HG03066 (cell line): Measurements from ENCODE around the gene PDE6B.

Source experiments
- ATAC-seq: cut with Tn5 transposase; IDR thresholded peaks from one replicate; pipeline ENCODE4 v1.9.1; 2021; ENCODE audit warnings: low read depth; ENCODE audit not compliant: unreplicated experiment

The PDE6B gene

GRCh38 chr4:654871-655463 lies 29.6 kb downstream of the PDE6B start:
- ATAC-seq, result no peak

DNA sequence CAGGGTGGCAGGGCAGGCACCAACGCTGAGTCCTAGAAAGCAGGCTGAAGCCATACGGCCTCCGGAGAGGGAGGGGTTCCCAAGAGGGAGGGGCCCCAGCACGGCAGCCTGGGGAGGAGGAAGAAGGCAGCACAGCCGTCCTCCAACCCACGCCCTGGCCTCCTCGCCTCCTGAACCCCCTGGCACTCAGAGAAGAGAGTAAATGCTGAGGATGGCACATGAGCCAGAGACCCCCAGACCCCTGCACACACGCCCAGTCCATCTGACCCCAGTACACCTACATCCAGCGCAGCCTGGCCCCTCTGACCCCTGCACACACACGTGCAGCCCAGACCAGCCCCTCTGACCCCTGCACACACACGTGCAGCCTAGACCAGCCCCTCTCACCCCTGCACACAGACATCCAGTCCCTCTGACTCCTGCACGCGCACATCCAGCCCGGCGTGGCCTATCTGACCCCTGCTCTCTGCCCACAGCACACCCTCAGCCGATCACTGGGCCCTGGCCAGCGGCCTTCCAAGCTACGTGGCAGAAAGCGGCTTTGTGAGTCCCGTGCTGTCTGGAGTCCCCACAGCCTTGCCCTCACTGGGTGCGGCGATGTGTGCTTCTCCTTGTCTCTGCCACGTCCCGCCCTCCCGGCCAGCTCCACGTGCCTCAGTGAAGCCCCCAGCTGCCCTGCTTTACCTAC lies 30.2 kb downstream of the PDE6B start:
- no peak for ATAC-seq

DNA sequence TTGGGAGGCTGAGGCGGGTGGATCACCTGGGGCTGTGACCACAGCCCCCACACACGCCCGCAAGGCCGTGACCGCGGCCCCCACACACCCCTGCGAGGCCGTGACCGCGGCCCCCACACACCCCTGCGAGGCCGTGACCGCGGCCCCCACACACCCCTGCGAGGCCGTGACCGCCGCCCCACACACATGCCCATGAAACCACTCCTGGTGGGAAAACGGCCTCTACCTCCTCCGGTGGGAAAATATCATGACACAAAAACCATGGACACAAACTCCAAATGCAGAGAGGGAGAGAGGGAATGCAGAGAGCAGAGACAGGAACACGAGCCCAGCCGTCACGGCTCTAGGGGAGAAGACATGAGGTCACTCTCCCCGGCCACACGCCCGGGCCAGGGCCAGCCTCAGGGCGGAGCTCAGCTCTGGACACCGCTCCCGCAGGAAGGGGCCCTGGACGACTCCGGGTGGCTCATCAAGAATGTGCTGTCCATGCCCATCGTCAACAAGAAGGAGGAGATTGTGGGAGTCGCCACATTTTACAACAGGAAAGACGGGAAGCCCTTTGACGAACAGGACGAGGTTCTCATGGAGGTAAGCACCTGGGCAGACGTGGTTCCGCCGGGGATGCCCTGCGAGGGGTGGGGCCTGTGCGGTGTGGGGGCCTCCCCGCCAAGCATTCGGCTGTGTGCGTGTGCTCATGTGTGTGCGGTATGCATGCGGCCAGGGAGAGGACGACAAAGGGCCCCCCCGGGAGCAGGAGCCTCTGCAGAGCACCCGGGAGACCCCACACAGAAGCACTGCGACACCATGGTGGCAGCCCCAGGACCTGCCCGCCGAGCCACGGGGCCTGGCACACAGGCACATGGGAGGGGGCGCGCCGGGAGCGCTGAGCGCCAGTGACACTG lies 31.3 kb downstream of the PDE6B start:
- ATAC-seq, result no peak

- no peak for ATAC-seq
Measured at GRCh38 chr4:657338-657833, 32.0 kb downstream of the PDE6B start.

DNA sequence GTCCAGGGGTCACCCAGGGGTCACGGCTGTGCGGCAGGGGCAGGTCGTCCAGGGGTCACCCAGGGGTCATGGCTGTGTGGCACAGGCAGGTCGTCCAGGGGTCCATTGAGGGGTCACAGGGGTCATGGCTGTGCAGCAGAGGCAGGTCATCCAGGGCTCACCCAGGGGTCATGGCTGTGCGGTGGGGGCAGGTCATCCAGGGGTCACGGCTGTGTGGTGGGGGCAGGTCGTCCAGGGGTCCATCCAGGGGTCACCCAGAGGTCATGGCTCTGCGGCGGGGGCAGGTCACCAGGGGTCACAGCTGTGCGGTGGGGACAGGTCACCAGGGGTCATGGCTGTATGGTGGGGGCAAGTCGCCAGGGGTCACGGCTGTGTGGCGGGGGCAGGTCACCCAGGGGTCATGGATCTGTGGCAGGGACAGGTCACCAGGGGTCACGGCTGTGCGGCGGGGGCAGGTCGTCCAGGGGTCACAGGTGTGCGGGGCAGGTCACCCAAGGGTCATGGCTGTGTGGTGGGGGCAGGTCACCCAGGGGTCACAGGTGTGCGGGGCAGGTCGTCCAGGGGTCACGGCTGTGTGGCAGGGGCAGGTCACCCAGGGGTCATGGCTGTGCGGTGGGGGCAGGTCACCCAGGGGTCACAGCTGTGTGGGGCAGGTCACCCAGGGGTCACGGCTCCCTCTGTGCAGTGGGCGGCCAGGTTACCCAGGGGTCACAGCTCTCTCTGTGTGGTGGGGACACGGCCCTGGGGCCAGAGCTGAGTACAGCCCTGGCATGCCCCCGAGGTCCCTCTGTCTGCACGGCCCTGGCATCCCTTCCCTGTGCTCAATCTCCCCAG lies 32.7 kb downstream of the PDE6B start:
- ATAC-seq, result no peak

DNA sequence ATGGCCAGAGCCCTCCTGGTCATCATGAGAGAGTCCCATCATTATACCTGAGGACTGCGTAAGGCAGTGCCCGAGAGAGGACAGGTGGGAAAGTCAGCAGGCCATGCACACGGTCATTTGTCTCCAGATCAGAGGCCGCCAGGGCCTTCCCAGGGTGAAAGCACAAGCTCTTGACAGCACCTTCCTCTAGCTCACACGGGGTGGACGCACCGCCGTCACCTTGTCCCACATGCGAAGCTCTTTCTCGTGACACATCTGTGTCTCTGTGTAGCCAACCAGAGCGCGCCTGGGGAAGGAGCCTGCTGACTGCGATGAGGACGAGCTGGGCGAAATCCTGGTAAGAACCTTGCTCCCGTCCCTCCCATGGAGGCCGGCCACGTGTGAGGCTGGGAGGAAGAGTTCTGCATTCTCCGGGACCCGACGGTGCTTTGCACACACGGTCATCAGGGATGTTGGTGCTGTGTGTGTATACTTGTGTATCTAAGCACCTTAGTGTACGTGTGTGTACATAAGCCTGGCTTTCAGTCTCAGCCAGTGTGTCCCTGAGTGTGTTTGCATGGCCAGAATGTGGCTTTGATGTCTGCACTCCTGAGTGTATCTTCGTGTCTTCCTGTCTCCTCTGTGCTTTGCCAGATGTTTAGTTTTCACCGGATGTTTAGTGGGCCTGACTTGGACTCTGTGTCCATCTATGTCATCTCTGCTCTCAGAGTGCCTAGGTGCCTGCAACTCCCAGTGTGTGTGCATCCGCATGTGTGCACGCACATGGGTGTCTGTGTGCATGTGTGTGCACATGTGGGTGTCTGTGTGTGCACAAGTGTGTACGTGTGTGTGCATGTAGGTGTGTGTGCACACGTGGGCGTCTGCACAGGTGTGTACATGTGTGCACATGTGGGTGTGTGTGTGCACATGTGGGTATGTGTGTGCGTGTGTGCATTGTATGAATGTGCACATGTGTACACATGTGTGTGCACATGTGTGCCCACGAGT lies 33.6 kb downstream of the PDE6B start:
- no peak for ATAC-seq

DNA sequence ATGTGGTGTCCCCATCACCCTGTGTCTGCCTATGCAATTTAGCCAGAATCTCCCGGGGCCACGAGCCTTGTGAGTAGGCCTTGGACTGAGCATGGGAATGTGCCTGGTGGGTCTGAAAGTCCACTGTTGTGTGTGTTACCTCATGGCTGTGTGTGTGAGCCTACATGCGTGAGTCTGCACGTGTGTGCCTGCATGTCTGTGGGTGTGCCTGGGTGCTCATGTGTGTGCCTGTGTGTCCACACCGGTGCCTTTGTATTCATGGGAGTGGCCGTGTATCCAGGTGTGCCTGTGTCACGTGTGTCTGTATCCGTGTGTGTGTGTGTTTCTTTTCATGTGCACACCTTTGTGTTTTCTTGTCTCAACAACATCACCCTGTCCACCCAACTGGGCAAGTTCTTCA lies 34.5 kb downstream of the PDE6B start:
- no peak for ATAC-seq

- ATAC-seq, result no peak
Measured at GRCh38 chr4:660401-660800, 35.0 kb downstream of the PDE6B start.

DNA sequence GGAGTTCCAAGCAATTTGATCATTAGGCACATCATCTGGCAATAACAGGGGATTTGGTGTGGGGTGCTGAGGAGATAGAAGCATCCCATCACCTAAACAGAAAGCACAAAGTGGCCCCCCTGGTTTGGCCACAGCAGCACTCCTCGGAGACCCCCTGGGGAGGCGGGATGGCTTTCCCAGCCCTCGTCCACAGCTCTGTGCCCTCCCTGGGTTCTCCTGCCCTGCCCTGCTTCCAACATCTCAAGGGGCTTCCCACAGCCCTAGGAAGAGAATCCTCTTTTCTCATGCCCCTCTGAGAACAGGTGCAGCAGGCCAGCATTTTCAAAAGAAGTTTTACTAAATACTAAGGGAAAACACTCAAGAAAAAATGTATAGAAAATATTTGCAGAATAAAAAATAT lies 35.9 kb downstream of the PDE6B start:
- no peak for ATAC-seq

DNA sequence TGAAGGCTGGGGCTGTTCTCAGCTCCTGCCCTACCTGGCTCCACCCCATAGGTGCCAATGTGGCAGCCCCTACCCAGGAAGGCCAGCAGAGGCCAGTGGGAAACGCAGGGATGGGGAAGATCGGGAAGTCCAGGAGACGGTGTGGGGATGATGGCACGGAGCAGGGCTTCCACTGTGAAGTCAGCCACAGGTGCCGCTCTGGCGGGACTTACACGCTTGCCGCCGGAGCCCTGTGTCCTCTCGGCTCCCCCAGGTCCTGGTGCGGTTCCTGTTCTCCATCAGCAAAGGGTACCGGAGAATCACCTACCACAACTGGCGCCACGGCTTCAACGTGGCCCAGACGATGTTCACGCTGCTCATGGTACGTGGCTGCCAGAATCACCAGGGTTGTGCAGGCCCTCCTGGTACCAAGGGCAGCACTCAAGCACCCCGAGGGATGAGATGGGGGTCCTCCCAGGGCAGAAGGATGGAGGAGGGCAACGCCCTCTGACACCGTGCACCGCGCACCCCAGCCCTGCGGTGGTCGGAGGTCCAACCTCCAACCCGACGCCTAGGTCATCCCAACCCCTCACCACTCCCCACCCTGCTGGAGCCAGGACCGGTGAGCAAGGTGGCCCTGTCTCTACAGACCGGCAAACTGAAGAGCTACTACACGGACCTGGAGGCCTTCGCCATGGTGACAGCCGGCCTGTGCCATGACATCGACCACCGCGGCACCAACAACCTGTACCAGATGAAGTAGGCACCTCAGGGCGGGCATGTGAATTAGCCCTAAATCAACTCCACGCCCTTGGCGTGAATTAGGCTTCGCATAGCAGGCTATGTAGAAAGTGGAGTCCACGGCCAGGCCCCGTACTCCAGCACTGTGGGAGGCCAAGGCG lies 36.7 kb downstream of the PDE6B start:
- ATAC-seq, result no peak

GRCh38 chr4:663046-663437 lies 37.7 kb downstream of the PDE6B start:
- no peak for ATAC-seq

DNA sequence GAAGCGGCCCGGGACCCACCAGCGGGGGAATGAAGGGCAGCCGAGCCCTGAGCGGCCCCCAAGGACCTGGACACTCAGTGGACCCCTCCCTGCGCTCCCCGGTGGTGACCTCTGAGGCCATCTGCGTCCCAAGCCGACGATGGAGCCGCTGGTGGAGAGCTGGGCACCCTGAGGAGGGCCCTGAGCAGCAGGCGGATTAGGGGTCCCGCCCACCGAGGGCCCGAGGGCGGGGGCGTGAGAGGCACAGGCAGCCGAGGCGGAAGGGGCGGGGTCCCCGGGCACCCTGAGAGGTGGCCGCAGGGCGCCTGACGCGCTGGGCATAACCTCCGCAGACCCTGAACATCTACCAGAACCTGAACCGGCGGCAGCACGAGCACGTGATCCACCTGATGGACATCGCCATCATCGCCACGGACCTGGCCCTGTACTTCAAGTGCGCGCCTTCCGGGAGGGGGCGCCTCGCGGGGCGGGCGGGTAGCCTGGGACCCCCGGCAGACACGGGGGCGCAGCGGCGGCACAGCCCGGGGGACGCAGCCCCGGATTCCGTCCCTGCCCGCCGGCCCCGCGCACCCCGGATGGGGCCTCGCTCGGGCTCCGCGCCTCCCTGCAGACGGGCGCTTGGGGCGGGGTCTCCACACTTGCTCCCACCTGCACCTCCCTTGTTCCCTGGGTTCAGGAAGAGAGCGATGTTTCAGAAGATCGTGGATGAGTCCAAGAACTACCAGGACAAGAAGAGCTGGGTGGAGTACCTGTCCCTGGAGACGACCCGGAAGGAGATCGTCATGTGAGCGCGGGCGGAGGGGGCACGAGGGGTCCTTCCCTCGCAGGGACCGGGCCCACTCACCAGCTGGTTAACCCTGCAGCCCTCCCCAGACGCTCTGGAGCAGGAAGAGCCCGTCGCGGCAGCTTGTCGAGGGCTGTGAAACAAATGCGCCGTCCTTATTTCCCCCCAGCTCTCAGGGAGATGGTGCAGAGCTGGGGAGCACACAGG lies 38.4 kb downstream of the PDE6B start:
- ATAC-seq, result peak; percentile 58

GRCh38 chr4:664713-665231 lies 39.4 kb downstream of the PDE6B start:
- no peak for ATAC-seq

DNA sequence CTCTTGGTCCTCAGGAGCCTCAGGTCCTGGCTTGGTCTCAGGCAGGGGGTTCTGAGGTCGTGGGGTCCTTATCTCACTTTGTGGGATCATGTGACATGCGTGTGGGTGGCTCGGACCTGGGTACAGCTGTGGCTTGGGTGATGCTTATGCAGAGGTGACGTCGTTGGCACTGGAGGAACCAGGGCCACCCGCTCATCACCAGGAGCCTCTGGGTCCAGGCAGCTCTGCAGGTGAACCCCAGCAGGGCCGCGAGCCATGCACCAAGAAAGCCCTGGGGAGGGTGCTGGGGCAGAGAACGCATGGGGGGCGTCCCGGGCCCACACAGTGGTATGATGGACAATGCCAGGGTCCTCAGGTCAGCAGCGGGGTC lies 40.0 kb downstream of the PDE6B start:
- no peak for ATAC-seq

DNA sequence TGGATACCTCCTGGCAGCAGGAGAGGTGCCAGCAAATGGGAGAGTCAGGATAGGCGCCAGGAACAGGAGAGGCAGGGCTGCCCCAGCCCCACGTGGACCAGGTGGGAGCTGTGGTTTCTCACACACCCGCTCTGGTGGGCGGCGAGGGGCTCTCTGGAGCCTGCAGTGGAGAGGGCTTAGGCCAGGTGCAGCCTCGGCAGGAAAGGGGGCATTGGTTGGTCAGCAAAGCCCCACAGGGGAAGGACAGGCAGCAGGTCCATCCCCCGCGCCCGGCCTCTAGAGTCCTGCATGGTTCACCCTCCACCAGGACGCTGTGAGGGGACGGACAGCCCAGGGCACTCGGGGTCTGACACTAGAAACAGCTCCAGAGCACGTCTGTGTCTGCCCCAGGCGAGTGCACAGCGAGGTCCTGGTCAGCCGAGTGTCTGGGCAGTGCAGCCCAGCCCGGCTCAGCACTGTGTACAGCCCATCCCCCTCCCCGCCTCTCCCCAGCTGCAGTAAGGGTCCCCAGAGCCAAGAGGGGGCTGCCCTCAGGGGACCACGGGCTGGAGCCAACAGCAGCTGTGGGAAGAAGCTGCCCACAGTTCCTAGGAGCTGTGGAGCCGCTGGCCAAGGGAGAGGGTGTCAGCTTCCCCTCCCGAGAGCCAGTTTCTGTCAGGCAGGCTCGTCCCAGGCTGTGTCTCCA lies 40.5 kb downstream of the PDE6B start:
- no peak for ATAC-seq

GRCh38 chr4:666436-666810 lies 41.0 kb downstream of the PDE6B start:
- no peak for ATAC-seq
